Endothelial cell of umbilical vein (primary cell): ENCODE measurements around the gene PDHB.

Source experiments
- CTCF ChIP-seq, 2 donors: IDR thresholded peaks; 1 replicate in 1 of 2; 2 replicates in 1 of 2; pipeline ENCODE4 v1.5.1; 2011; ENCODE audit warnings: low read length in 2 of 2, mild to moderate bottlenecking in 2 of 2, moderate library complexity in 2 of 2, control low read depth in 1 of 2, inconsistent platforms in 1 of 2, low read depth in 1 of 2; ENCODE audit not compliant: insufficient read depth in 1 of 2; ENCODE audit errors: extremely low read depth in 1 of 2
- EZH2 ChIP-seq: IDR thresholded peaks from 2 replicates; pipeline ENCODE4 v1.6.1; 2012; ENCODE audit warnings: borderline replicate concordance, low read depth, mild to moderate bottlenecking, moderate library complexity, low read length, inconsistent platforms; ENCODE audit not compliant: severe bottlenecking
- GATA2 ChIP-seq: IDR thresholded peaks from 2 replicates; pipeline ENCODE4 v1.7.0; 2011; ENCODE audit warnings: low read depth, mild to moderate bottlenecking, moderate library complexity, mixed read lengths, low read length; ENCODE audit not compliant: insufficient read length, insufficient read depth
- POLR2A ChIP-seq: IDR thresholded peaks from 2 replicates; pipeline ENCODE4 v1.6.1; 2012; ENCODE audit warnings: low read depth, mild to moderate bottlenecking, control low read depth, low read length
- POLR2AphosphoS5 ChIP-seq: IDR thresholded peaks from 2 replicates; pipeline ENCODE4 v1.6.1; 2012; ENCODE audit warnings: low read depth, mild to moderate bottlenecking, control low read depth, low read length, moderate library complexity; ENCODE audit not compliant: insufficient read depth

- TF ChIP-seq POLR2A (no peak), CTCF (IDR thresholded peaks at IDR 0.05; ENCODE audit: extremely low read depth in 1 of 2, insufficient read depth in 1 of 2, low read depth in 1 of 2, low read length in 2 of 2) (no peak), EZH2 (no peak), POLR2AphosphoS5 (no peak), GATA2 (no peak)
These were observed 25.5 kb upstream of the PDHB start for GRCh38 chr3:58459160-58459559.
